WTC11 (cell line): Measurements from ENCODE around the gene LCT. TPM values are rescaled to one million over a fixed set of nuclear protein-coding genes. Genes with fewer than 3 reads are reported as not detected.
A peak's percentile ranks its signal among the peaks of the same experiment; 100 is the strongest.

Source experiments
- ATAC-seq: fragments of 200-7000 bp; cut with Tn5 transposase; 2 replicates; pipeline ENCODE4 v1.10.0; 2021; ENCODE audit warnings: mild to moderate bottlenecking, moderate library complexity
- Bru-seq: library from RNA; stranded (reverse); fragments of 400-500 nt; gene quantifications from one replicate; lab custom pipeline; 2021; lab: Mats Ljungman, UMichigan
- CTCF ChIA-PET: fragments of 300-600 bp; sonication (Branson Sonifier 250); formaldehyde crosslinking; loops from one replicate; lab custom pipeline; 2021; ENCODE audit warnings: antibody characterized with exemption; lab: Charles Lee
- POLR2A ChIA-PET: fragments of 350-600 bp; sonication (Branson Sonifier 250); formaldehyde crosslinking; loops from one replicate; lab custom pipeline; 2021; ENCODE audit warnings: antibody characterized with exemption; lab: Charles Lee
- DNase-seq: peaks from one replicate; pipeline ENCODE4 v3.0.0; 2021; ENCODE audit warnings: low spot score
- H3K27ac Mint-ChIP-seq: 2 replicates; pipeline ENCODE4 v1.8.0; 2021; ENCODE audit warnings: mixed read lengths
- H3K27me3 Mint-ChIP-seq: 2 replicates; pipeline ENCODE4 v1.8.0; 2021; ENCODE audit warnings: low read depth, mild to moderate bottlenecking, moderate library complexity, mixed read lengths
- H3K36me3 Mint-ChIP-seq: 2 replicates; pipeline ENCODE4 v1.8.0; 2021; ENCODE audit warnings: mixed read lengths
- H3K4me1 Mint-ChIP-seq: 2 replicates; pipeline ENCODE4 v1.8.0; 2022; ENCODE audit warnings: mixed read lengths
- H3K4me3 Mint-ChIP-seq: 2 replicates; pipeline ENCODE4 v1.8.0; 2021; ENCODE audit warnings: mild to moderate bottlenecking, moderate library complexity, mixed read lengths
- H3K9me3 Mint-ChIP-seq: 2 replicates; pipeline ENCODE4 v1.8.0; 2021; ENCODE audit warnings: mixed read lengths
- AFF4 ChIP-seq: sonication (generic); formaldehyde crosslinking; IDR thresholded peaks from 2 replicates; pipeline ENCODE4 v1.8.1; 2023; ENCODE audit warnings: mild to moderate bottlenecking, missing genetic modification reagents, borderline replicate concordance
- AR ChIP-seq: fragments of 250-450 bp; sonication (Bioruptor Pico); IDR thresholded peaks from 2 replicates; pipeline ENCODE4 v1.9.0; 2021; ENCODE audit warnings: mild to moderate bottlenecking
- ATF1 ChIP-seq: sonication (generic); formaldehyde crosslinking; IDR thresholded peaks from 2 replicates; pipeline ENCODE4 v1.8.1; 2023; ENCODE audit warnings: mild to moderate bottlenecking, moderate library complexity, missing genetic modification reagents
- E2F1 ChIP-seq: sonication (generic); formaldehyde crosslinking; IDR thresholded peaks from 2 replicates; pipeline ENCODE4 v1.8.0; 2022; ENCODE audit warnings: mild to moderate bottlenecking, missing genetic modification reagents
- ESRRA ChIP-seq: sonication (generic); formaldehyde crosslinking; IDR thresholded peaks from 2 replicates; pipeline ENCODE4 v1.8.1; 2022; ENCODE audit warnings: mild to moderate bottlenecking, missing genetic modification reagents, borderline replicate concordance
- IRF2 ChIP-seq: sonication (generic); formaldehyde crosslinking; IDR thresholded peaks from 2 replicates; pipeline ENCODE4 v1.8.0; 2022; ENCODE audit warnings: low read depth, missing genetic modification reagents, borderline replicate concordance
- NFATC4 ChIP-seq: fragments of 250-450 bp; sonication (Bioruptor Pico); IDR thresholded peaks from 2 replicates; pipeline ENCODE4 v1.9.0; 2021; ENCODE audit warnings: mild to moderate bottlenecking
- NR3C1 ChIP-seq: sonication (generic); formaldehyde crosslinking; conservative IDR thresholded peaks from 2 replicates; pipeline ENCODE4 v1.8.1; 2023; ENCODE audit warnings: low read depth, mild to moderate bottlenecking, missing genetic modification reagents
- OVOL2 ChIP-seq: fragments of 250-450 bp; sonication (Bioruptor Pico); IDR thresholded peaks from 2 replicates; pipeline ENCODE4 v1.9.0; 2021; ENCODE audit warnings: mild to moderate bottlenecking, borderline replicate concordance
- PRRX2 ChIP-seq: fragments of 250-450 bp; sonication (Bioruptor Pico); IDR thresholded peaks from 2 replicates; pipeline ENCODE4 v1.8.0; 2021; ENCODE audit warnings: mild to moderate bottlenecking
- SOX15 ChIP-seq: fragments of 250-450 bp; sonication (Bioruptor Pico); IDR thresholded peaks from 2 replicates; pipeline ENCODE4 v1.9.0; 2021; ENCODE audit warnings: mild to moderate bottlenecking
- SP1 ChIP-seq: sonication (generic); formaldehyde crosslinking; conservative IDR thresholded peaks from 2 replicates; pipeline ENCODE4 v1.8.1; 2022; ENCODE audit warnings: missing genetic modification reagents
- USF2 ChIP-seq: sonication (generic); formaldehyde crosslinking; IDR thresholded peaks from 2 replicates; pipeline ENCODE4 v1.8.1; 2023; ENCODE audit warnings: mild to moderate bottlenecking, missing genetic modification reagents, moderate library complexity
- ZNF219 ChIP-seq: sonication (generic); formaldehyde crosslinking; IDR thresholded peaks from 2 replicates; pipeline ENCODE4 v1.8.0; 2023; ENCODE audit warnings: missing genetic modification reagents, mild to moderate bottlenecking, borderline replicate concordance
- ZNF232 ChIP-seq: sonication (generic); formaldehyde crosslinking; IDR thresholded peaks from 2 replicates; pipeline ENCODE4 v1.8.0; 2022; ENCODE audit warnings: mild to moderate bottlenecking, missing genetic modification reagents
- ZNF317 ChIP-seq: sonication (generic); formaldehyde crosslinking; IDR thresholded peaks from 2 replicates; pipeline ENCODE4 v1.8.1; 2023; ENCODE audit warnings: low read depth, mild to moderate bottlenecking, moderate library complexity, missing genetic modification reagents, borderline replicate concordance
- ZNF416 ChIP-seq: fragments of 250-450 bp; sonication (Bioruptor Pico); IDR thresholded peaks from 2 replicates; pipeline ENCODE4 v1.9.0; 2021; ENCODE audit warnings: mild to moderate bottlenecking, inconsistent platforms
- long read RNA-seq, 3 experiments: library from RNA in 1 of 3; library from capped mRNA in 1 of 3; library from polyadenylated mRNA in 1 of 3; unstranded in 2 of 3; stranded (forward) in 1 of 3; transcript quantifications; one replicate each; pipeline ENCODE4 v2.0.0, GENCODE V29; 2021
- total RNA-seq: library from RNA; stranded (reverse); gene quantifications from 3 replicates; pipeline ENCODE4 v1.2.3, GENCODE V29; 2021

LCT gene
- total RNA-seq (0.02 TPM in 1 of 3 replicates, not detected in the others), Bru-seq, nascent RNA (percentile 11 among the genes with signal in this experiment)
- long read RNA-seq, experiment 1: 0 reads
- long read RNA-seq, experiment 2, partial matches to known transcripts: 0 of 1 reads
- long read RNA-seq, experiment 2, other reads (novel, unspliced or antisense): 1 of 1 reads
- long read RNA-seq, experiment 3, partial matches to known transcripts: 1 of 1 reads
- long read RNA-seq, experiment 3, other reads (novel, unspliced or antisense): 0 of 1 reads

- POLR2A ChIA-PET: no interaction called here
- CTCF ChIA-PET: interaction anchor here (1.2 kb wide), 1 partner anchor 39 kb away, joined by 3 read pairs; no protein-coding TSS in a partner anchor
These were observed at the start of gene LCT for GRCh38 chr2:135836596-135837270. Gene LCT (minus strand): TSS chr2:135837184. CDS start chr2:135837169, 15 bp downstream.

More at GRCh38 chr2:135836596-135837270, at the start of gene LCT:
- TF ChIP-seq USF2 (no peak), AR (CRISPR knock-in tag) (no peak), SP1 (CRISPR knock-in tag) (no peak), NR3C1 (CRISPR knock-in tag) (no peak), ZNF416 (CRISPR knock-in tag) (no peak), SOX15 (CRISPR knock-in tag) (no peak), OVOL2 (no peak), ZNF219 (CRISPR knock-in tag) (no peak), ZNF317 (no peak), IRF2 (CRISPR knock-in tag) (no peak), AFF4 (CRISPR knock-in tag) (no peak), ZNF232 (CRISPR knock-in tag) (no peak), NFATC4 (no peak), PRRX2 (CRISPR knock-in tag) (no peak), E2F1 (CRISPR knock-in tag) (no peak), ESRRA (CRISPR knock-in tag) (no peak), ATF1 (CRISPR knock-in tag) (no peak)
- H3K4me3 Mint-ChIP-seq: no peak within 1 kb of the TSS
- H3K36me3 Mint-ChIP-seq: peaks cover 9% of the 10 kb centered on the region
- peak within 1 kb of the TSS; percentile 41; the same call in 1 of the 2 replicates for H3K27ac Mint-ChIP-seq
- no peak; the same call in 1 of the 2 replicates for ATAC-seq
- H3K9me3 Mint-ChIP-seq: peaks cover 4% of the 10 kb centered on the region
- DNase-seq: no peak
- H3K27me3 Mint-ChIP-seq: no peaks in the 10 kb centered on the region; the same call in 1 of the 2 replicates
- H3K4me1 Mint-ChIP-seq: no peaks in the 10 kb centered on the region
